Measurements from ENCODE around the gene PTPRD. TPM values are rescaled to one million over a fixed set of nuclear protein-coding genes. Genes with fewer than 3 reads are reported as not detected.

The PTPRD gene
- total RNA-seq, 1 donor = 26.3 TPM

GRCh38 chr9:8821910-8822666 lies 1790.7 kb downstream of the PTPRD start:
- TF ChIP-seq, protein P1, sequence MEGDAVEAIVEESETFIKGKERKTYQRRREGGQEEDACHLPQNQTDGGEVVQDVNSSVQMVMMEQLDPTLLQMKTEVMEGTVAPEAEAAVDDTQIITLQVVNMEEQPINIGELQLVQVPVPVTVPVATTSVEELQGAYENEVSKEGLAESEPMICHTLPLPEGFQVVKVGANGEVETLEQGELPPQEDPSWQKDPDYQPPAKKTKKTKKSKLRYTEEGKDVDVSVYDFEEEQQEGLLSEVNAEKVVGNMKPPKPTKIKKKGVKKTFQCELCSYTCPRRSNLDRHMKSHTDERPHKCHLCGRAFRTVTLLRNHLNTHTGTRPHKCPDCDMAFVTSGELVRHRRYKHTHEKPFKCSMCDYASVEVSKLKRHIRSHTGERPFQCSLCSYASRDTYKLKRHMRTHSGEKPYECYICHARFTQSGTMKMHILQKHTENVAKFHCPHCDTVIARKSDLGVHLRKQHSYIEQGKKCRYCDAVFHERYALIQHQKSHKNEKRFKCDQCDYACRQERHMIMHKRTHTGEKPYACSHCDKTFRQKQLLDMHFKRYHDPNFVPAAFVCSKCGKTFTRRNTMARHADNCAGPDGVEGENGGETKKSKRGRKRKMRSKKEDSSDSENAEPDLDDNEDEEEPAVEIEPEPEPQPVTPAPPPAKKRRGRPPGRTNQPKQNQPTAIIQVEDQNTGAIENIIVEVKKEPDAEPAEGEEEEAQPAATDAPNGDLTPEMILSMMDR (IDR thresholded peaks at IDR 0.05; ENCODE audit: insufficient read depth, low read depth, low read length) = no peak
- H3K4me3 ChIP-seq (ENCODE audit: low read depth, low read length) = no peak overlapping the region
- no peak for DNase-seq (ENCODE audit: low read depth)

- DNase-seq (ENCODE audit: low read depth) = no peak
- TF ChIP-seq, protein P1 (IDR thresholded peaks at IDR 0.05; ENCODE audit: insufficient read depth, low read depth, low read length) = no peak
- H3K4me3 ChIP-seq (ENCODE audit: low read depth, low read length) = no peak overlapping the region
These were observed 1795.5 kb downstream of the PTPRD start for GRCh38 chr9:8817335-8817734.

GRCh38 chr9:8816361-8816760 lies 1796.4 kb downstream of the PTPRD start:
- TF ChIP-seq, protein P1 (IDR thresholded peaks at IDR 0.05; ENCODE audit: insufficient read depth, low read depth, low read length) = no peak
- no peak for DNase-seq (ENCODE audit: low read depth)
- H3K4me3 ChIP-seq (ENCODE audit: low read depth, low read length) = no peak overlapping the region

DNA sequence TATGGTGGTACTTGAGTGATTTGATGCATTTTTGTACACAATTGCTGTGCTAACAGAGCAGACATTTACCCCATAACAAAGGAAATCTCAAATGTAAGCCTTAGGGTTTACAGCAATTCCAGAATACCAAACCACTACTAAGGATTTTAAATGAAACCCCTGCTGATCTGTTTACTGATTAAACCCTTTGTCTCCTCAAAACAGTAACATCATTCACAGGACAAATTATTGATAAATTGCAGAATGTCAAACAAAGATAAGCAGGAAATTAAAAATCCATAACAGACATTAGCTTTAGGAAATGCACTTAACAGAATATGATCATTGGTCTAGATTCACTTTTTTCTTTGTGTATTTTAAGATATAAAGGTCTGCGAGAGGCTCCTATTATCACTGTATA lies 1796.9 kb downstream of the PTPRD start:
- H3K4me3 ChIP-seq (ENCODE audit: low read depth, low read length) = no peak overlapping the region
- TF ChIP-seq, protein P1 (IDR thresholded peaks at IDR 0.05; ENCODE audit: insufficient read depth, low read depth, low read length) = no peak
- no peak for DNase-seq (ENCODE audit: low read depth)

DNA sequence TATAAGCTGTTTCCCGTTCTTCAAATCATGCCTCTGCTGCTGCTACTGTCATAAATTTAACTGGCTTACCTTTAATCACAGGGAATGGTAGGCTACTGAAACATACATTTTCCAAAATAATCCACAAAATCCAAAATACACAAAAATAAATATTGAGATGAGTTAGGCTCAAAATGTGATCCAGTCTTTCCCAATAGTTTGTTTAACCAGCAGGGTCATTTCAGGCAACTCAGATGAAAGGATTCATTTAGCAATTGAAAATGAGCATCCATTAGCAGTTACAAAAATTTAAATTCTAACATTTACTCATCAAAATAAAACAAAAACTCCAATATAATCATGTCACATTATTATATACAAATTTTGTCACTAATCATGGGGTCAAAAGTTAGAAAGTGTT lies 1797.6 kb downstream of the PTPRD start:
- TF ChIP-seq, protein P1 (IDR thresholded peaks at IDR 0.05; ENCODE audit: insufficient read depth, low read depth, low read length) = no peak

GRCh38 chr9:8812888-8813287 lies 1799.9 kb downstream of the PTPRD start:
- TF ChIP-seq, protein P1 (IDR thresholded peaks at IDR 0.05; ENCODE audit: insufficient read depth, low read depth, low read length) = no peak
- DNase-seq (ENCODE audit: low read depth) = no peak
- H3K4me3 ChIP-seq (ENCODE audit: low read depth, low read length) = no peak overlapping the region

More for the DNA sequence above, 1797.6 kb downstream of the PTPRD start:
- no peak overlapping the region for H3K4me3 ChIP-seq (ENCODE audit: low read depth, low read length)
- DNase-seq (ENCODE audit: low read depth) = no peak

- DNase-seq (ENCODE audit: low read depth) = no peak
- TF ChIP-seq, protein P1 (IDR thresholded peaks at IDR 0.05; ENCODE audit: insufficient read depth, low read depth, low read length) = no peak
- no peak overlapping the region for H3K4me3 ChIP-seq (ENCODE audit: low read depth, low read length)
These were observed 1803.1 kb downstream of the PTPRD start for GRCh38 chr9:8809741-8810140.

Measured in fibroblast of villous mesenchyme (primary cell).